GM21825 (cell line): ENCODE results near the gene GALC.

Source experiments
- ATAC-seq: cut with Tn5 transposase; IDR thresholded peaks from one replicate; pipeline ENCODE4 v1.9.1; 2021; ENCODE audit warnings: mild to moderate bottlenecking, moderate library complexity; ENCODE audit not compliant: unreplicated experiment

Gene GALC

DNA sequence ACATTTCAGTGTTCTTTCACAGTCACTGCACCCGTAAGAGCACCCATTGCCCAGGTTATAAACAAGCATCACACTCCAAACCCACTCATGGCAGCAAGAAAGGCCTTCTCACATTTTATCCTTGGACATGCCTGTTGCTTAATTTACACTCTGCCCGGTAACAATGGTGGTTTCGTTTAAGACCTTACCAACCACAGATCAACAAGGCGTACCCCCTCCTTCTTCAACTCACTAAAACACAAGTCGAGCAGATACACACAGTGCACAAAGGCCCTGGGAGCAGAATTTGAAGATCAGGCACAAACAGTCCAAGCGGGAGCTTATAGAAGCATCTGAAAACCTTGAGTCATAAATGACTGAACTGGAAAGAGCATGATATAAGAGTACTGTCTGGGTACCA lies 98.1 kb downstream of the GALC start:
- ATAC-seq = no peak

DNA sequence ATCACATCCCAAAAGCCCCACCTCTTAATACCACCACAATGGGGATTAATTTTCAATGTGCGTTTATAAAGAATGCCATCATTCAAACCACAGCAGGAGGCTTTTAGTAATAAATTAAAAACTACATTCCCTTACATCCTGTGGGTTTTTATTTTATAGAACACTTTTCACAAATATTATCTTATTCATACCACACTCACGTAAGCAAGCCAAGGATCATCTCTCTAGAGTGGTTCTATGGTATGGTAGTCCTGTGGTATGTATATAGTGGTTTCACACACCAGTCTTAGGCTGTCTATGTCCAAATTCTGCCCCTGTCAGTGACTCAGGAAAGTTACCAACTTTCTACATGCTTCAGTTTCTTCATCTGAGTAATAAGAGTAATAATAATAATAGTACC lies 100.2 kb downstream of the GALC start:
- ATAC-seq = no peak

DNA sequence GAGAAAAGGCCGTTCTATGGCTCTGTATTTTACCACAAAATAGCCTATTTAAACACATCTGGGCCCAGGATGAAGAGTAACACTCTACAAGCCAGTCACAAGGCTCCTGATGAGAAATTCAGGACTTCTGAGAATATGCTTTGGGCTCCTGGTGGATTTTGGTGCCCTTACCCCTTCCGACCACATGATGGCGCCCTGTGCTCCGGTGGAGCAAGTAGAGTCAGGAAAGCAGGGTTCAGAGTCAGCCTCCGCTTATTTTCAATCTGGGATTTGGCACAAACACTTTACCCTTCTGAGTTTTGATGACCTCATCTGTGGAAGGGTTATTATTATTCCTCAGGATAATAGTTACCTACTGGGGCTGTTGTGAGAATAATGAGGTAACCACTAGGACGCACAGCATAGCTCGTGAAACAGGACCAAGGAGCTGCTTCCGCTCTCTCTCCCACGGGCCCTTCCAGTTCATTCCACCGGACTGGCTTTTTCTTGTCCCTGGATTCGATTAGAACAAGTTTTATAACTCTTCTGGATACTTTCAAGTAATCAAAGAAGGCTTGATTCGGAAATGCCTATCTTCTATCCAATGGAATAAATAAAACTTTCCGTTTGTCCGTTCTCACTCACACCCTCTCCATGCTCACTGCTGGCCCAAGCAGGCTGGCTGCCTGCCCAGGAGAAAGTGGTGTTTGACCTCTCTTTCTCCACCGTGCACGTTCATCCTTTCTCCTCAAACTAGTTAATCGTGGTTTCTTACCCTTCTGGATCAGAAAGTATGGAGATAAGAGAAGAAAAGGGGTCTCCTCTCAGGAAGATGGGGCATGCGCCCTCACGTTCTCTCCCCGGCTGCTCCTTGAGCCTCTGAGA lies 104.6 kb downstream of the GALC start:
- ATAC-seq = no peak

DNA sequence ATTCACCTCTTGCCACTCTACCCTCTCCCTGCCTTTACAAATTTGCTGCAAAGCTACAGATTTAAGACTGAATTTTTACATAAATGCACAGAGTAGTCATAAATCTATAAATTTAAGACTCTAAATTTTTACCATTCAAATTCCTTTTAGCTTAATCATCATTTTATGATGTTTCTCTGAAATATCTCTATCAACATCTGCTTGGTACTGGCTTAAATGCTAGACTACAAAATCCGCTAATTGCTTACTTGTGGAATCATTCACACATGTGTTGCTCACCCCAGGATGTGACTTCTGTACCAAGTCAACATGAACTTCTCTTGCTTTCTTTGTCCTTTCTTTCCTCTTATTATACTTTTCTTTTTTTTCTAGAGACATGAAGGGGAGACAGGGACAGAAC lies 109.2 kb downstream of the GALC start:
- no peak for ATAC-seq
